ENCODE data around the gene POU6F1.
A peak's percentile ranks its signal among the peaks of the same experiment; 100 is the strongest.
"Not testable (repeated sequence)": the region's sequence is repeated elsewhere in the genome, so short reads cannot be mapped to it uniquely, and the experiment has no call there.

POU6F1 gene

GRCh38 chr12:51217968-51218606 is at the start of gene POU6F1:
TSS of gene POU6F1 (minus strand) at chr12:51218062. CDS start at chr12:51206836, 11,226 bp downstream.
- no peak for DNase-seq

GRCh38 chr12:51265024-51265423 is 47.2 kb upstream of the POU6F1 start:
- no peak for DNase-seq

DNA sequence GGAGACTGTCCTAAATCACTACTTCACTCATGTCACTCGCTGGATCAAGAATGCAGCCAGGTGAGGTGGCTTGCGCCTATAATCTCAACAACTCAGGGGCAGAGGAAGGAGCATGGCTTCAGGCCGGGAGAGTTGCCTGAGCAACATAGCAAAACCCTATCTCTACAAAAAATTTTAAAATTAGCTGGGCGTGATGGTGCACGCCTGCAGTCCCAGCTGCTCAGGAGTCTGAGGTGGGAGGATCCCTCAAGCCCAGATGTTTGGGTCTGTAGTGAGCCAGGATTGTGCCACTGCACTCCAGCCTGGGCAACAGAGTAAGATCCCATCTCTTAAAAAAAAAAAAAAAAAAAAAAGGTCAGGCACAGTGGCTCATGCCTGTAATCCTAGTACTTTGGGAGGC is 46.4 kb upstream of the POU6F1 start:
- no peak for DNase-seq

- no peak for DNase-seq
These were observed 45.5 kb upstream of the POU6F1 start for GRCh38 chr12:51263341-51263740.

DNA sequence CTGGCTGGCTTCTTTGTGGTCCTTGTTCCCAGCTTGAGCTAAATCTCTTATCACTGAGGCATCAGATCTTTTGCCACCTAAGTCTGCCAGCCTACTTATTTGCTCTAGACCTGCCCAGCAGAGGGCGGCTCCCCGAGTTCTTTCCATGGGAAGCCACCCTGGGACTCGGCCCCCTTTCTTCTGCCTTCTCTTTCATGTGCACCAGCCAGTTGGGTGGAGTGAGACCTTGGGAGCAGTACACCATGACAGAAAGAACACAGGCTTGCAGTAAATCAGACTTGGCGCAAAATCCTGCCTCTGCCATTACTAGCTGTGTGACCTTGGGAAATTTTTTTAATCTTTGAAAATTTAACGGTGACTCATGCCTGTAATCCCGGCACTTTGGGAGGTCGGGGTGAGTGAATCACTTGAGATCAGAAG is 44.9 kb upstream of the POU6F1 start:
- no peak for DNase-seq

DNA sequence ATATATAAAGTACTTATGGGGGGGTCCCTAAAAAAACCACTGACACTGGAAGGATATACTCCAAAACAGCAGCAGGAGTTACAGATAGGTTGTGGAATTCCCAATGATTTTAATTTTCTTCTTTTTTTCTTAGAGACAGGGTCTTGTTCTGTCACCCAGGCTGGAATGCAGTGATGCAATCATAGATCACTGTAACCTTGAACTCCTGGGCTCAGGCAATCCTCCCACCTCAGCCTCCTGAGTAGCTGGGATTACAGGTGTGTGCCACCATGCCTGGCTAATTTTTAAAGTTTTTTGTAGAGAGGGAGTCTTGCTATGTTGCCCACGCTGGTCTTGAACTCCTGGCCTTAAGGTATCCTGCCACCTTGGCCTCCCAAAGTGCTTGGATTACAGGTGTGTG is 41.7 kb upstream of the POU6F1 start:
- not testable (repeated sequence) for DNase-seq

DNA sequence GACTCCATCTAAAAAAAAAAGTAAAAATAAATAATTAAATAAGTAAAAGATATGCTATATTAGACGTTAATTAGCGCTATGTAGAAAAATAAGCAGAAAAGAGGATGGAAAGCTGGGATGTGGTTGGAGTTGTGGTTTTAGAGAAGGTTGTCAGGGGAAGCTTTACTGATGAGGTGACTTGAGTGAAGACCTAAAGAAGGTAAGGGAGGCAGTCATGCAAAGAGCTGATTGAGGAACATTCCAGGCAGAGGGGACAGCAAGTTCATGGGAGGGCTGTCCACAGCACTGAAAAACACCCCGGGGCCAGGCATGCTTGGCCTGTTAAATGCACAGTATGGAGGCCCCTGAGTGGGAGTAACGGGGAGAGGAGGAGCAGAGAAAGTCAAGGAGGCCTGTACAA is 36.7 kb upstream of the POU6F1 start:
- no peak for DNase-seq

DNA sequence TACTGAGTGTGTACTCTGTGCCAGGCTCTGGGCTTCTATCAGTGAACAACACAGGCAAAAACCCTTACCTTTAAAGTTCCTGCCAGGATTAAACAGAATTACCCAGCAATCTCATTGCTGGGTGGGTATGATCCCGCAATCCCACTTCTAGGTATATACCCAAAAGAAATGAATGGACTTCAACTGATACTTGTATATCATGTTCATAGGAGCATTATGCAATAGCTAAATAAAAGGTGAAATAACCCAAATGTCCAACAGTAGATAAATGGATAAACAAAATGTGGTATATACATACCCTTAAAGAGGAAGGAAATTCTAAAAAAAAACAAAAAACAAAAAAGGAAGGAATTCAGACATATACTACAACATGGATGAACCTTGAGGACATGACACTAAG is 35.4 kb upstream of the POU6F1 start:
- no peak for DNase-seq

DNA sequence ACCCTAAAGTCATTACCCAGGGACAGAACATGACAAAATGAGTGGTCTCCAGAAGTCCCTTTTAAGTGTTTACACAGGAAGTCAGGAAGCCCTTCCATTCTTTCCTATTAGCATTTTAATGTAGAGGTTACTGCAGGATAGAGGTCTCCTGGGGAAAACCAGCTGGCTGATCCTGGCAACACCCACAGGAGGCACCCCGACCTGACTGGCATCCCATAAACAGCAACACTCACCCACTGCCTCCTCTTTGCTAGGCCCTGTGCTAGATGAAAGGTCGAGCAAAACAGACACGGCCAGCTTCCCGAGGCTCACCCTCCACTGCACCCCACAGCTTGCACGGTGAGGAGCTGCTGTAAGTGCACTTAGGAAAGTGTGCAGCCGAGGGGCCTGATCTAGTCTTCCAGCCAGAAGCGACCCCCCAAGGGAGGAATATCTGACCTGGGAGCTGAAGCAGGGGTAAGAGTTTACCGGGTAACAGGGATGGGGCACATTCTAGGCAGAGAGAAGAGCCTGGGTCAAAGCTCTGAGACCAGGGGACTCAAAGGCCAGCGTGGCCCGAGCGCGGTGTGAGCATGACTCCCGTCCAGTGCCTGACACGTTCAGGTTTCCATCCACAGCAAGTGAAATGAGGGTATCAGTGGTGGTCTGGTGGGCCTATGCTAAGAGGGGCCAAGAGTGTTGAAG is 29.8 kb upstream of the POU6F1 start:
- DNase-seq: no peak

- DNase-seq: no peak
These were observed 28.5 kb upstream of the POU6F1 start for GRCh38 chr12:51246254-51246853.

GRCh38 chr12:51245476-51246253 is 27.8 kb upstream of the POU6F1 start:
- DNase-seq: no peak

- no peak for DNase-seq
These were observed 26.4 kb upstream of the POU6F1 start for GRCh38 chr12:51244269-51244668.

DNA sequence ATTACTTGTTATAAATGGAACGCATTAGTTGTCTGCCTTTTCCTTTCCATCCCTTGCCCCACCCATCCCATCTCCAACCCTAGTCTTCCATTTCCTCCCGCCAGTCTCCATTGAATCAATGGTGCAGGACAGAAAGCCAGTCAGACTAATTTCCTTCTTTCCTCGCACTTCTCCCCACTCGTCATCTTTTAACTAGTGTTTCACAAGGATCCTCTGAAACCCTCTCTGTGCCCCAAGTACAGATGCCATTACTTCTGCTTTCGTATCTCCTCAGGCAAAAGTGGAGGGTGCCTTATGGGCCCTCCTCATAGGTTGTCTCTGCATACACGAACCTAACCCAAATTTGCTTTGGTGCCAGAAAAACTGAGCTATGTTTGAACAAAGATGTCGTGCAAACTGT is 25.0 kb upstream of the POU6F1 start:
- DNase-seq: no peak

DNA sequence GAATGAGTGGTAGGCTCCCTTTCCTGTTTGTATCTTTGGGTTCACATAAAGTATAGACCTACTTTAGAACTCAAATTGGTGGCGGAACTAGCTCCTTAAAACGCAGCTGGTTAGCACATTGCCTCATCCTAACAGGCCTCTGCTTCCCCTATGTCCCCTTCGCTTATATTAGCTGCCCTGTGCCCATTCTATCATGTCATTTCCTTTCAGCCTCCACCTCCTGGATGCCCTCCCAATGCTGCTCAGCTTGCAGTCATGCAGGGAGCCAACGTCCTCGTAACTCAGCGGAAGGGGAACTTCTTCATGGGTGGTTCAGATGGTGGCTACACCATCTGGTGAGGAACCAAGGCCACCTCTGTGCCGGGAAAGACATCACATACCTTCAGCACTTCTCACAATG is 24.3 kb upstream of the POU6F1 start:
- no peak for DNase-seq

DNA sequence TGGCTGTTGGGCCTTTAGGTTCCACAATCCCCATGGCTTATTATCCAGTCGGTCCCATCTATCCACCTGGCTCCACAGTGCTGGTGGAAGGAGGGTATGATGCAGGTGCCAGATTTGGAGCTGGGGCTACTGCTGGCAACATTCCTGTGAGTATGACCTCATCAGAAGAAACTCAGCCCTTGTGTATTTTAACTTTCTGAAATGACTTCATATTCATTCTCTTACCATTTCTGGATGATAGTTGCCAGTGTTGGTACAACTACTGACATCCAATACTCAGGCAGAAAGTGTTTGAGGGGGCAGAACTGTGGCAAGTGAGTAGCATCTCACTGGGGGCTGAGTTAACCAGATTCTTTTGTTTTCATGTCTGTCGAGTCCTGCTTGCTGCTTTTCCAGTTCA is 23.1 kb upstream of the POU6F1 start:
- no peak for DNase-seq

DNA sequence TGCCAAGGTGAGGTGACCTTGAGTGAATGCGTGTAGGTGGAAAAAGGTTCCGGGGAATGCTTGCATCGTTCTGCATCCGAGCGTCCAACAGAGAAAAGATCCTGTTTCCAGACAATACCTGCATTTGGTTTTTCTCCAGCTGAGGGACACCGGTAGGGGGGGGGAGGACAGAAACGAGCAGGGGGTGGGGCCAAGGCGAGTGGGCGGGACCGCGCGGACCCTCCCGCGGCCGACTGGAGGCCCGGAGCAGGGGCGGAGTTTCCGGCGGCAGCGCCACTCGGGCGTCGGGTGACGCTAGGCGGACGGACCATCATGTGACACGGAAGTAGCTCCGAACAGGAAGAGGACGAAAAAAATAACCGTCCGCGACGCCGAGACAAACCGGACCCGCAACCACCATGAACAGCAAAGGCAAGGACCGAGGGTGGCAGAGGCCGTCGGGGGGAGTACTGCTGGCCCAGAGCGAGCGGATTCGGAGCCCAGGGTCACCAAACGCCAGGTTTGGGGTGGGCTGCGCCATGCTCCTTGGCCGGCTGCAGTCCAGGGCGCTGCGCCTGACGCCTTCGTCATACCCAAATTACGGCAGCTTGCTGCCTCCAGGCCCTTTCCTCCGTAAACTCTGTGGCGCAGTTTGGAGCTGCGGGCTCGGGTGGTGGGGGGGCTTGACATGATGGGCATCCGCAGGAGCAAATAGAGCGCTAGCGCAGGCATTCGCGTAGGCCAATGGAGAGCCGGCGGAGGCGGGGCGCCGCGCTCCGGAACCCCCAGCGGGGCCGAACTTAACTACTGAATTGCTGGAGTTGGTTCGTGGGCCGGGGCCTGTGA is 20.9 kb upstream of the POU6F1 start, which contains the start of gene DAZAP2:
DAZAP2 (plus strand) TSS at position 317 of the 825 bp plus-strand sequence; CDS start at position 399, 82 bp downstream.
- DNase-seq: peak; percentile 66

GRCh38 chr12:51238037-51238509 is 20.2 kb upstream of the POU6F1 start:
- DNase-seq: no peak

DNA sequence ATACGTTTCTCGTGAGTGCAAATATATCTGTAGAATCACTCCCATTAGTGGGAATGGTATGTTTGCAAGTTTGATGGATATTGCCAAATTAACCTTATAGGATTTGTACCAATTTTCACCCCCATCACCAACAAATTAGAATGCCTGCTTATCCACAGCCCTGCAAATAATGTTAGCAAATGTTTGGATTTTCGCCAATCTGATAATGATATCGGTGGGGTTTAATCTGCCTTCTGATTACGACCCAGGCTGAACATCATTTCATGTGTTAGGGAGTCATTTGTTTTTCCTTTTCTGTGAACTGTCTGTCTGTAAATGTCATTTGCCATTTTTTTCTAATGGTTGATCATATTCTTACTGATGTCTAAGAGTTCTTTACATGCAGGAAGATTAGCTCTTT is 16.7 kb upstream of the POU6F1 start:
- no peak for DNase-seq

- DNase-seq: no peak
These were observed 14.8 kb upstream of the POU6F1 start for GRCh38 chr12:51232642-51233041.

DNA sequence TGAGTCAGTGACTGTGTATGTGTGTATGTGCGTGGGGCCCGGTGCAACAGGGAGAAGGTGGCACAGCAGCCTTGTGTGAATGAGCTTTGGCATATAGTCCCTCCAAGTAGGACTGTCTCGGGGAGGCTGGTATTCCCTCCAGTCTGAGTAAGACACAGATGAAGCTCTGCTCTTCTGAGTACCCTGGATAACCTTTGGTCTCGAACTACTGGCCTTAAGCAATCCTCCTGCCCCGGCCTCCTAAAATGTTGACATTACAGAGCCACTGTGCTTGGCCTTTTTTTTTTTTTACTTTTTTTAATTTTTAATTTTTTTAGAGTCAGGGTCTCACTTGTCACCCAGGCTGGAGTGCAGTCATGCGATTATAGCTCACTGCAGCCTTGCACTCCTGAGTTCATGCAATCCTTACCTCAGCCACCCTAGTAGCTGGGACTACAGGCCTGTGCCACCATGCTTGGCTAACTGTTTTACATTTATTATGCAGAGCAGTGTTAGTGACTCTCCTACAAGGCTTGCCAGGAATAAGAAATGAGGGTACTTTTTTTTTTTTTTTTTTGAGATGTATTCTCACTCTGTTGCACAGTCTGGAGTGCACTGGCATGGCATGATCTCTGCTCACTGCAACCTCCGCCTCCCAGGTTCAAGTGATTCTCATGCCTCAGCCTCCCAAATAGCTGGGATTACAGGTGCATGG is 11.4 kb upstream of the POU6F1 start:
- no peak for DNase-seq

DNA sequence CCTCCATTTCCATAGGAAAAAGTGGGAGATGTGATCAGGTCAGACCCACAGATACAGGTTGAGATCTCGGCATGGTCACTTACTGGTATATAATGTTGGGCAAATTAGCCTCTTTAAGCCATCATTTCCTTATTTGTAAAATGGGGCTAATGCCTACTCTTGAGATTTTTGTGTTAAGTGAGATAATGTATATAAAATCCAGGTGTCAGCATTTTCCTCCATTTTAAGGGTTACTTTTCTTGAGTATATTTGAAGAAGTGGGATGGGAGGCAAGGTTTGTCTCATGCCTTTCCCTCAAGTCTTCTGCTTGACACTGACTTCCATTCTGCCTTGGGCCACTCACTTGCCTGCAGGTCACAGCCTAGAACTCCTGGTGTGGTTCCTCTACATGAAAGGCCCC is 10.1 kb upstream of the POU6F1 start:
- DNase-seq: no peak

GRCh38 chr12:51227112-51227511 is 9.2 kb upstream of the POU6F1 start:
- DNase-seq: not testable (repeated sequence)

Measured in NCI-H2081 treated with DMSO at 0.1 percent for 48 hours (cell line).